Pancreas (tissue), 10 donors: Measurements from ENCODE around the gene RNF212B. TPM values are rescaled to one million over a fixed set of nuclear protein-coding genes. Genes with fewer than 3 reads are reported as not detected.

Source experiments
- ATAC-seq, 4 donors: fragments of 200-7000 bp; cut with Tn5 transposase; one replicate each; pipeline versions ENCODE4 v1.8.0 to v1.9.1; 2020; ENCODE audit warnings: mild to moderate bottlenecking in 4 of 4, moderate library complexity in 4 of 4
- DNase-seq, 6 donors: peaks; one replicate each; pipeline ENCODE4 v3.0.0-alpha.2; 2020
- FAIRE-seq: peaks from 2 replicates; lab custom pipeline; 2012; peaks lifted over from hg19 to GRCh38; lab: Jason Lieb, UNC
- H3K27ac ChIP-seq, 4 donors: fragments of 200-600 bp; sonication (generic); 1 replicate in 3 of 4; 2 replicates in 1 of 4; pipeline versions ENCODE4 v1.5.0 to v1.8.0; 2020
- H3K27me3 ChIP-seq, 4 donors: fragments of 200-600 bp; one replicate each; pipeline ENCODE4 v1.8.0; 2021
- H3K36me3 ChIP-seq, 3 donors: fragments of 200-600 bp; sonication (generic) in 1 of 3; one replicate each; pipeline versions ENCODE4 v1.5.0 to v1.8.0; 2020 to 2021
- H3K4me1 ChIP-seq, 3 donors: fragments of 200-600 bp; one replicate each; pipeline ENCODE4 v1.8.0; 2021
- H3K4me3 ChIP-seq, 4 donors: fragments of 200-600 bp; sonication (generic) in 2 of 4; one replicate each; pipeline versions ENCODE4 v1.5.0 to v1.8.0; 2020 to 2021
- H3K9me3 ChIP-seq, 4 donors: fragments of 200-600 bp; one replicate each; pipeline ENCODE4 v1.8.0; 2021
- CTCF ChIP-seq, 4 donors: fragments of 200-600 bp; sonication (generic) in 3 of 4; IDR thresholded peaks; one replicate each; pipeline versions ENCODE4 v1.5.0 to v1.8.0; 2021; ENCODE audit warnings: antibody characterized with exemption in 4 of 4
- WGBS, 2 donors: extraction: QIAGEN DNeasy Blood & Tissue Kit; methylation state at CpG; one replicate each; pipeline ENCODE4 v1.1.7; 2013; 5-methylcytosine and 5-hydroxymethylcytosine counted together
- intact Hi-C, 3 donors: fragments of 100-400 bp; cut with DNase I; formaldehyde crosslinking; loops; one replicate each; pipeline versions ENCODE4 v1.11.1 to v1.14.2; 2022
- polyA plus RNA-seq, 2 donors: library from polyadenylated mRNA; stranded (reverse); fragments of 200-250 nt; gene quantifications; one replicate each; pipeline ENCODE4 v1.2.3, GENCODE V29; 2013
- total RNA-seq, 6 donors: library from RNA; stranded (reverse); fragmentation: NEBNext Ultra II Directional in 4 of 6; extraction: Animal tissue kit (Norgen Biotek cat#: 25700) in 4 of 6; gene quantifications; one replicate each; pipeline versions ENCODE4 v1.2.1 to v1.2.4, GENCODE V29; 2021 to 2023
- donor health status: healthy with polysubstance abuse.
- donor health status: DM: no; HTN: no; CAD: no; lungs with moderate emphysema.
- donor health status: DM: no; HTN: no; CAD: no.
- donor health status: control.
- donor health status: control.
- donor health status: Bipolar disorder and iron deficiency.
- donor health status: DM: yes; HTN: yes; CAD: no.
- donor health status: DM: no; HTN: no; CAD: no.
- donor health status: DM: no; HTN: no; CAD: no.
- donor health status: DM: yes; HTN: yes; CAD: no.

RNF212B gene
- total and polyA plus RNA-seq, 8 donors, result 0.12 to 0.29 TPM; not detected in 6

- DNase-seq, result peak; percentile 85 to 94 (median 92)
- intact Hi-C loops, result no loop called here
- peaks cover 0 to 5% (median 0%) of the 10 kb centered on the region in 3 donors for H3K36me3 ChIP-seq
- H3K27me3 ChIP-seq, result no peaks in the 10 kb centered on the region
- peaks cover 9 to 23% (median 19%) of the 10 kb centered on the region in 3 donors for H3K4me1 ChIP-seq
- H3K27ac ChIP-seq, result peak within 1 kb of the TSS; percentile 66 to 90 (median 80)
- 0 to 1% methylated on average over 24 of the region's 24 CpGs for WGBS, 2 donors
- H3K4me3 ChIP-seq, result peak within 1 kb of the TSS; percentile 64 to 77 (median 72)
- no peak for FAIRE-seq
- no peaks in the 10 kb centered on the region for H3K9me3 ChIP-seq
- ATAC-seq, result peak; percentile 58 to 84 (median 75)
- TF ChIP-seq CTCF (IDR thresholded peaks at IDR 0.05), result no peak
Observed at GRCh38 chr14:23306412-23307145, 68.8 kb downstream of the RNF212B start, which contains the start of gene BCL2L2. Gene BCL2L2, plus strand, starts transcription at chr14:23306833. Its CDS starts 935 bp downstream, at chr14:23307768.

DNA sequence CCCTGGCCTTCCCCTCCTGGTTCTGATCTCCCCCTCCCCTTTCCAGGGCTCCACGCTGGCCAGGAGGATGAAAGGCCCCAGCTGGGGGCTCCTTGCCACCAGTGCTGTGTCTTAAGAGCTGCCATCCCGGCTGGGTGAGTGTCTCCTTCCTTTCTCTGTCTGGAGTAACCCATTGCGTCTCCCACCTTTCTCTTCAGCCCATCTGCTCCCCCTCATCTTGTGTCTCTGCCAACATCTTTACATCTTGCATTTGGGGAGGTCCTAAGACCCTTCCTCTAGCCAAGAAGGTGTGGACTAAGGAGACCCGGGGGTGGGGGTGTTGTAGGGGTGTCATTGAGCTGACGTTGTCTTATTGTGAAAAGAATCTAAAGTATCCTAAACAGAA is 69.4 kb downstream of the RNF212B start:
- Histone ChIP-seq H3K27ac (peak overlapping the region; percentile 66 to 90 (median 80)), H3K9me3 (no peaks in the 10 kb centered on the region), H3K4me1 (peaks cover 9 to 23% (median 19%) of the 10 kb centered on the region in 3 donors), H3K36me3 (peaks cover 0 to 5% (median 0%) of the 10 kb centered on the region in 3 donors), H3K27me3 (no peaks in the 10 kb centered on the region), H3K4me3 (peak overlapping the region; percentile 64 to 77 (median 72))
- no peak for ATAC-seq
- WGBS, 2 donors, result 2 to 6% methylated on average over 5 of the region's 5 CpGs
- intact Hi-C loops, result no loop called here
- peak in 1 of 6 donors; percentile 25 for DNase-seq
- TF ChIP-seq CTCF (IDR thresholded peaks at IDR 0.05), result no peak
- FAIRE-seq, result no peak

DNA sequence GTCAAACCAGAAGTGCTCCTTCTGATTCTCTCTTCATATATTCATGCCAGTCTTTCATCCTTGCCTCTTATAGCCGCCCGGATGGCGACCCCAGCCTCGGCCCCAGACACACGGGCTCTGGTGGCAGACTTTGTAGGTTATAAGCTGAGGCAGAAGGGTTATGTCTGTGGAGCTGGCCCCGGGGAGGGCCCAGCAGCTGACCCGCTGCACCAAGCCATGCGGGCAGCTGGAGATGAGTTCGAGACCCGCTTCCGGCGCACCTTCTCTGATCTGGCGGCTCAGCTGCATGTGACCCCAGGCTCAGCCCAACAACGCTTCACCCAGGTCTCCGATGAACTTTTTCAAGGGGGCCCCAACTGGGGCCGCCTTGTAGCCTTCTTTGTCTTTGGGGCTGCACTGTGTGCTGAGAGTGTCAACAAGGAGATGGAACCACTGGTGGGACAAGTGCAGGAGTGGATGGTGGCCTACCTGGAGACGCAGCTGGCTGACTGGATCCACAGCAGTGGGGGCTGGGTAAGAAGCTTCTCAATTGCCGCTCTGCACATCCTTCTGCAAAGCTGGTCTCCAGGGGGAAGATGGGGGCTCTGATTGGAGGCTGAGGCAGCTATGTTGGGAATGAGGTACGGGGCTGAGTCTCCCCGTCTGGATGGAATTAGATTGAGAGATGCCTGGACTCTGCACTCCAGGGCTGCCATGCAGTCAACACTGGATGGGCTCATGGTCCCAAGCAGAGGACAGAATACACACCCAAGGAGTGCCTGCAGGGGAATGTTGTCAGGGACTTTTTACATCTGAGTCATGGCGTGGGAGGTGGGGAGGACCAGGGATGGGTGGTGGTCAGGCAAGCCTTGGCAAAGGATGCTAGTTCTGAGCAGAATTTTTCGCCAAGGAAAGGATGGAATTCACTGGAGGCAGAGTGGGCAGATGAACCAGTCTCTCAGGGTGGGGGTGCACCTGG is 70.2 kb downstream of the RNF212B start:
- DNase-seq, result peak in 1 of 6 donors; percentile 52
- H3K27ac ChIP-seq, result peak overlapping the region in 2 of 4 donors; percentile 88 to 90
- peak overlapping the region; percentile 64 to 77 (median 72) for H3K4me3 ChIP-seq
- no peaks in the 10 kb centered on the region for H3K27me3 ChIP-seq
- H3K4me1 ChIP-seq, result peaks cover 9 to 23% (median 19%) of the 10 kb centered on the region in 3 donors
- intact Hi-C loops, result no loop called here
- H3K9me3 ChIP-seq, result no peaks in the 10 kb centered on the region
- 62 to 72% methylated on average over 22 of the region's 22 CpGs for WGBS, 2 donors
- FAIRE-seq, result no peak
- H3K36me3 ChIP-seq, result peaks cover 0 to 5% (median 0%) of the 10 kb centered on the region in 3 donors
- no peak for ATAC-seq
- no peak for TF ChIP-seq CTCF (IDR thresholded peaks at IDR 0.05)

DNA sequence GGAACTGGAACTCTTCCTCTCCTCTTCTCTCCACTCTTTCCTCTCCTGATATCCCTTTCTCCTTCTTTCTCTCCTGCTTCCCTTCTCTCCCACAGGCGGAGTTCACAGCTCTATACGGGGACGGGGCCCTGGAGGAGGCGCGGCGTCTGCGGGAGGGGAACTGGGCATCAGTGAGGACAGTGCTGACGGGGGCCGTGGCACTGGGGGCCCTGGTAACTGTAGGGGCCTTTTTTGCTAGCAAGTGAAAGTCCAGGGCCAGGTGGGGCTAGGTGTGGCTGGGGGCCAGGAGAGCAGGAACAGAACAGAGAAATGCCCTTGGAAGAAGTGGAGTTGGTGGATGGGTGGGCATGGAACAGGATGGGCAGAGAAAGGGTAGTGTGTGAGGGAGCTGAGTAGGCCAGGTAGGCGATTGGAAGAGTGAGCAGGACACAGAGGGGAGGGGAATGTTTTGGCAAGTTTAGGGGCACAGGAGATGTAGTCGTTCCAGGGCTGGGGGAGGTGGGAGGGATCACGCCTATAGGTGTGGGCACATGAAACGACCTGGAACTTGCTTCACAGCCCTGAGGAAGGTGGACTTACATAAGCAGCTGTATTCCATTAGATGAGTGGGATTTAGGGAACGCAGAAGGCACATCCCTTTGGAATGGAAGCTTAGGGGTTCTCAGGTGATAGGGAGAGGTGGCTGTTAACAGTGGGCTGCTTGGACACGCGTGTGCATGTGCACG is 71.1 kb downstream of the RNF212B start:
- H3K27ac ChIP-seq, result no peak overlapping the region
- WGBS, 2 donors, result 73 to 76% methylated on average over 17 of the region's 17 CpGs
- ATAC-seq, result no peak

More for the DNA sequence above, 71.1 kb downstream of the RNF212B start:
- DNase-seq (peak in 2 of 6 donors; percentile 34 to 66), FAIRE-seq (no peak)
- Histone ChIP-seq H3K36me3 (peaks cover 0 to 5% (median 0%) of the 10 kb centered on the region in 3 donors), H3K9me3 (no peaks in the 10 kb centered on the region), H3K4me1 (peaks cover 9 to 23% (median 19%) of the 10 kb centered on the region in 3 donors), H3K27me3 (no peaks in the 10 kb centered on the region), H3K4me3 (peak overlapping the region in 2 of 4 donors; percentile 64 to 77)
- TF ChIP-seq CTCF (IDR thresholded peaks at IDR 0.05), result no peak
- intact Hi-C loops, result no loop called here
